AG04449 (cell line): ENCODE results near the gene NID1.

Source experiments
- CTCF ChIA-PET: fragments of 350-600 bp; formaldehyde crosslinking; extraction: SDS; loops from one replicate; lab custom pipeline; 2021; ENCODE audit warnings: antibody characterized with exemption; lab: Yijun Ruan, JAX
- POLR2A ChIA-PET: fragments of 400-600, 350-600 bp; formaldehyde crosslinking; extraction: SDS; loops from one replicate; lab custom pipeline; 2020; ENCODE audit warnings: antibody characterized with exemption, inconsistent platforms; lab: Yijun Ruan, JAX
- DNase-seq: peaks from one replicate; pipeline ENCODE4 v3.0.0-alpha.2; 2010; ENCODE audit warnings: low read depth, low spot score
- H3K4me3 ChIP-seq: 2 replicates; pipeline ENCODE4 v1.5.1; 2011; ENCODE audit warnings: low read depth, mild to moderate bottlenecking, control low read depth, low read length
- TF ChIP-seq, protein P1 (sequence below): IDR thresholded peaks from one replicate; pipeline ENCODE4 v1.5.1; 2011; ENCODE audit warnings: mild to moderate bottlenecking, moderate library complexity, low read length, control low read depth, inconsistent platforms; ENCODE audit not compliant: insufficient read depth; ENCODE audit errors: missing control alignments

The NID1 gene

GRCh38 chr1:236018885-236019453 is 45.9 kb downstream of the NID1 start:
- TF ChIP-seq, protein P1, sequence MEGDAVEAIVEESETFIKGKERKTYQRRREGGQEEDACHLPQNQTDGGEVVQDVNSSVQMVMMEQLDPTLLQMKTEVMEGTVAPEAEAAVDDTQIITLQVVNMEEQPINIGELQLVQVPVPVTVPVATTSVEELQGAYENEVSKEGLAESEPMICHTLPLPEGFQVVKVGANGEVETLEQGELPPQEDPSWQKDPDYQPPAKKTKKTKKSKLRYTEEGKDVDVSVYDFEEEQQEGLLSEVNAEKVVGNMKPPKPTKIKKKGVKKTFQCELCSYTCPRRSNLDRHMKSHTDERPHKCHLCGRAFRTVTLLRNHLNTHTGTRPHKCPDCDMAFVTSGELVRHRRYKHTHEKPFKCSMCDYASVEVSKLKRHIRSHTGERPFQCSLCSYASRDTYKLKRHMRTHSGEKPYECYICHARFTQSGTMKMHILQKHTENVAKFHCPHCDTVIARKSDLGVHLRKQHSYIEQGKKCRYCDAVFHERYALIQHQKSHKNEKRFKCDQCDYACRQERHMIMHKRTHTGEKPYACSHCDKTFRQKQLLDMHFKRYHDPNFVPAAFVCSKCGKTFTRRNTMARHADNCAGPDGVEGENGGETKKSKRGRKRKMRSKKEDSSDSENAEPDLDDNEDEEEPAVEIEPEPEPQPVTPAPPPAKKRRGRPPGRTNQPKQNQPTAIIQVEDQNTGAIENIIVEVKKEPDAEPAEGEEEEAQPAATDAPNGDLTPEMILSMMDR = no peak
- ChIA-PET CTCF (no interaction called here), POLR2A (interaction anchor here (0.8 kb wide), 1 partner anchor 9 kb away, joined by 3 read pairs; no protein-coding TSS in a partner anchor)
- no peak overlapping the region for H3K4me3 ChIP-seq
- no peak for DNase-seq

DNA sequence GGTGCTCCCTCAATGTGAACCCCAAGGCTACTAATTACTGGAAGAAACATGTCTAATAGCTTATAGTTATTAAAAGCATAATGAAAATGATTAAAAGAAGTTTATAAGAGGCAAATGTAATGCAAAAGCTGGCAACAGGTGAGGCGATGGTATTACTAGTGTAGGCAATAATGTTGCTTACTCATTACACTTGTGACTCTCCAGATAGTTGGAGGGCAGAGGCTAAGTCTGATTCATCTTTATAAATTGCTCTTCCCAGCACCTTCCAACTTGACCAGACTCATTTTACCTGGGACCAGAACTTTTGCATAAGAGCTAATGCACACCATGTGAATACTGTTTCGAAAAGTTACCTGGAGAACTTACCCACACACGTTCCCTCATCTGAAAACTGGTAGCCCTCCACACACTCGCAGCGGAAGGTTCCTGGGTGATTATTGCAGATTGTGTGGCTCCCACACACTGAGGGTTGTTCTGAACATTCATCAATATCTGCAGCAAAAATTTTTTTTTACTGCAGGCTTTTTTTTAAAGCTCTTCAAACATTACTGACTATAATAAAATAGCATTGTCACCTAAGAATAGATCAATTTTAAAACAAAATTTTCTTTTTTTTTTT is 48.0 kb downstream of the NID1 start:
- POLR2A ChIA-PET = interaction anchor here (0.7 kb wide), 1 partner anchor 48 kb away, joined by 3 read pairs; the partner anchor contains the start of gene NID1
- TF ChIP-seq, protein P1 = no peak
- no peak overlapping the region for H3K4me3 ChIP-seq
- CTCF ChIA-PET = no interaction called here
- DNase-seq = no peak

DNA sequence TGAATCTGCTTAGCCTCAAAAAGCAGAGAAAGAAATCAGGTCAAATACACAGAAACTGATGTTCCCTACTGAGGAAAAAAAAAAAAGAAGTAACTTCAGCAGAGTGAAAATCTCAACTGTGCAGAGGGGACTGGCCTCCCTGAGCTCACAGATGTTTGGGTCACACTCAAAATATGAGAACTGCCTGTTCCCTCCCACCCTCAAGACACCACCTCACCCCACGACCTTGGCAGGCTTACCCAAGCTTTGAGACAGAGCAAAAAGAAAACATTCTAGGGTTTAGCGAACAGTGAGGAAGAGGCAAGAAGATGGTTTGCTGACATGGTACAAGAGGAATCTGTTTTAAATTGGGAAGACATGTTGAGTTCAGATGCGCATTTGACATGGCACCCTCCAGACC is 48.8 kb downstream of the NID1 start:
- no peak for DNase-seq
- ChIA-PET CTCF (no interaction called here), POLR2A (interaction anchor here (0.7 kb wide), 1 partner anchor 49 kb away, joined by 3 read pairs; the partner anchor contains the start of gene NID1)
- TF ChIP-seq, protein P1 = no peak
- H3K4me3 ChIP-seq = no peak overlapping the region

GRCh38 chr1:236015539-236015938 is 49.4 kb downstream of the NID1 start:
- DNase-seq = no peak
- no peak overlapping the region for H3K4me3 ChIP-seq
- TF ChIP-seq, protein P1 = no peak
- ChIA-PET POLR2A (no interaction called here), CTCF (no interaction called here)

DNA sequence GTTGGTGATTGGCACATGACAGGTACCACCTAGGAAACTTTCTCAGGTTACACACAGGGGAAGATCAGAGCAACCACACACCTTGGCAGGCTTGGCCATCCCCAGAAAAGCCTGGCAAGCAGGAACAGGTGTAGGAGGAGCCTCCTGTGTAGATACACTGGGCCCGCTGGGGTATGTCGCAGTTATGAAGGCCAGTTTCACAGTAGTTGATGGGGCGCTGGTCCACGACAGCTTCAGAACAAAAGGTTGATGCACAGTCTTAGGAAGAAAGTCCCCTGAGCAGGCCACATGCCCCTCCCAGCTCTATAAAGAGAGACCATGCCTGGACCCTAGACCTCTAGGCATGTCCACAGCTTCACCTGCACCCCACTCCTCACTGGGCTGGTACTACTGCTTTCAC is 51.6 kb downstream of the NID1 start:
- TF ChIP-seq, protein P1 = no peak
- no peak overlapping the region for H3K4me3 ChIP-seq
- no peak for DNase-seq
- ChIA-PET CTCF (interaction anchor here (2.0 kb wide), 1 partner anchor 41 kb away, joined by 9 read pairs; no protein-coding TSS in a partner anchor), POLR2A (no interaction called here)

DNA sequence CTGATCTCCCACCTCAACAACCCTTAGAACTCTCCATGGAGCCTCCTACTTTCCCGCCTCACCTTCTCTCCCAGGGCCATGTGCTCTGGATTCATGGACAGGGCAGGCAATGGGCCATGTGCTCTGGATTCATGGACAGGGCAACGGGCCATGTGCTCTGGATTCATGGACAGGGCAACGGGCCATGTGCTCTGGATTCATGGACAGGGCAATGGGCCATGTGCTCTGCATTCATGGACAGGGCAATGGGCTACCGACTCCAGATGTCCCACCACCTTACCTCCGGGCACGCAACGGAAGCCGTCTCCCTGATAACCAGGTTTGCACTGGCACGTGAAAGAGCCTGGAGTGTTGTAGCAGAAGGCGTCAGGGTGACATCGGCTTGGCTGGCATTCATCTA is 53.2 kb downstream of the NID1 start:
- TF ChIP-seq, protein P1 = no peak
- H3K4me3 ChIP-seq = no peak overlapping the region
- no peak for DNase-seq
- POLR2A ChIA-PET = no interaction called here
- CTCF ChIA-PET = no interaction called here
